ENCODE results near the gene SYNJ2. TPM values are rescaled to one million over a fixed set of nuclear protein-coding genes. Genes with fewer than 3 reads are reported as not detected.

SYNJ2 gene
- total RNA-seq, 1 donor from 2014 or later, result 12.3 TPM

- Histone ChIP-seq H3K36me3 (no peaks in the 10 kb centered on the region), H3K27me3 (ENCODE audit: low read depth) (no peaks in the 10 kb centered on the region), H3K4me1 (peaks cover 68% of the 10 kb centered on the region), H3K9me3 (replicated peaks) (no peaks in the 10 kb centered on the region), H3K4me3 (no peak overlapping the region), H3K27ac (replicated peaks) (peak overlapping the region; percentile 80)
- peak; percentile 19 for DNase-seq
- intact Hi-C loops (cut with micrococcal nuclease), result no loop called here
- no peak for TF ChIP-seq CTCF (IDR thresholded peaks at IDR 0.05; ENCODE audit: borderline replicate concordance)
Observed at GRCh38 chr6:158028421-158028820, 46.8 kb downstream of the SYNJ2 start.

- peaks cover 73% of the 10 kb centered on the region for H3K4me1 ChIP-seq
- no peak overlapping the region for H3K4me3 ChIP-seq
- DNase-seq, result peak; percentile 13
- TF ChIP-seq CTCF (IDR thresholded peaks at IDR 0.05; ENCODE audit: borderline replicate concordance), result no peak
- no peaks in the 10 kb centered on the region for H3K27me3 ChIP-seq (ENCODE audit: low read depth)
- intact Hi-C loops (cut with micrococcal nuclease), result no loop called here
- H3K9me3 ChIP-seq (replicated peaks), result no peaks in the 10 kb centered on the region
- no peaks in the 10 kb centered on the region for H3K36me3 ChIP-seq
- H3K27ac ChIP-seq (replicated peaks), result peak overlapping the region; percentile 80
Observed at GRCh38 chr6:158028876-158029275, 47.2 kb downstream of the SYNJ2 start.

- intact Hi-C loops (cut with micrococcal nuclease), result no loop called here
- Histone ChIP-seq H3K4me1 (peaks cover 79% of the 10 kb centered on the region), H3K4me3 (no peak overlapping the region), H3K27me3 (ENCODE audit: low read depth) (no peaks in the 10 kb centered on the region), H3K9me3 (replicated peaks) (no peaks in the 10 kb centered on the region), H3K27ac (replicated peaks) (peak overlapping the region; percentile 80), H3K36me3 (no peaks in the 10 kb centered on the region)
- no peak for TF ChIP-seq CTCF (IDR thresholded peaks at IDR 0.05; ENCODE audit: borderline replicate concordance)
- peak; percentile 6 for DNase-seq
Observed at GRCh38 chr6:158029668-158030230, 48.1 kb downstream of the SYNJ2 start.

- no peak for TF ChIP-seq CTCF (IDR thresholded peaks at IDR 0.05; ENCODE audit: borderline replicate concordance)
- H3K4me3 ChIP-seq, result no peak overlapping the region
- peaks cover 76% of the 10 kb centered on the region for H3K4me1 ChIP-seq
- no peaks in the 10 kb centered on the region for H3K36me3 ChIP-seq
- no peaks in the 10 kb centered on the region for H3K9me3 ChIP-seq (replicated peaks)
- peak; percentile 2 for DNase-seq
- peak overlapping the region; percentile 80 for H3K27ac ChIP-seq (replicated peaks)
- H3K27me3 ChIP-seq (ENCODE audit: low read depth), result no peaks in the 10 kb centered on the region
- intact Hi-C loops (cut with micrococcal nuclease), result no loop called here
Observed at GRCh38 chr6:158030380-158031300, 49.0 kb downstream of the SYNJ2 start.

GRCh38 chr6:158031381-158032353 is 50.0 kb downstream of the SYNJ2 start:
- Histone ChIP-seq H3K4me3 (no peak overlapping the region), H3K36me3 (peaks cover 4% of the 10 kb centered on the region), H3K27me3 (ENCODE audit: low read depth) (no peaks in the 10 kb centered on the region), H3K4me1 (peaks cover 65% of the 10 kb centered on the region), H3K27ac (replicated peaks) (peak overlapping the region; percentile 80), H3K9me3 (replicated peaks) (no peaks in the 10 kb centered on the region)
- intact Hi-C loops (cut with micrococcal nuclease), result no loop called here
- no peak for TF ChIP-seq CTCF (IDR thresholded peaks at IDR 0.05; ENCODE audit: borderline replicate concordance)
- DNase-seq, result peak; percentile 77

All from left ventricle myocardium inferior (tissue), 1 donor.